Breast epithelium (tissue), 3 donors: Measurements from ENCODE around the gene FTL.

Source experiments
- CTCF ChIP-seq, 3 donors: fragments of 450-650 bp; IDR thresholded peaks; one replicate each; pipeline ENCODE4 v1.5.1; 2016 to 2017; ENCODE audit warnings: antibody characterized with exemption in 3 of 3, mild to moderate bottlenecking in 3 of 3, moderate library complexity in 3 of 3
- POLR2A ChIP-seq: fragments of 450-650 bp; IDR thresholded peaks from one replicate; pipeline ENCODE4 v1.6.1; 2016; ENCODE audit warnings: antibody characterized with exemption, mild to moderate bottlenecking, moderate library complexity
- POLR2AphosphoS5 ChIP-seq, 3 donors: sonication (generic); formaldehyde crosslinking; IDR thresholded peaks; one replicate each; pipeline ENCODE4 v1.6.1; 2017; ENCODE audit warnings: antibody characterized with exemption in 3 of 3

GRCh38 chr19:48959341-48960239, 5.5 kb upstream of the FTL start:
- TF ChIP-seq CTCF (IDR thresholded peaks at IDR 0.05) (no peak), POLR2AphosphoS5 (IDR thresholded peaks at IDR 0.05) (no peak), POLR2A (no peak)
